Non-pigmented ciliary epithelial cell (primary cell): ENCODE results near the gene KNSTRN.
A peak's percentile ranks its signal among the peaks of the same experiment; 100 is the strongest.

Experiments
- DNase-seq: peaks from one replicate; pipeline ENCODE4 v3.0.0-alpha.2; 2010; ENCODE audit warnings: low read depth

Gene KNSTRN, protein sequence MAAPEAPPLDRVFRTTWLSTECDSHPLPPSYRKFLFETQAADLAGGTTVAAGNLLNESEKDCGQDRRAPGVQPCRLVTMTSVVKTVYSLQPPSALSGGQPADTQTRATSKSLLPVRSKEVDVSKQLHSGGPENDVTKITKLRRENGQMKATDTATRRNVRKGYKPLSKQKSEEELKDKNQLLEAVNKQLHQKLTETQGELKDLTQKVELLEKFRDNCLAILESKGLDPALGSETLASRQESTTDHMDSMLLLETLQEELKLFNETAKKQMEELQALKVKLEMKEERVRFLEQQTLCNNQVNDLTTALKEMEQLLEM

DNA sequence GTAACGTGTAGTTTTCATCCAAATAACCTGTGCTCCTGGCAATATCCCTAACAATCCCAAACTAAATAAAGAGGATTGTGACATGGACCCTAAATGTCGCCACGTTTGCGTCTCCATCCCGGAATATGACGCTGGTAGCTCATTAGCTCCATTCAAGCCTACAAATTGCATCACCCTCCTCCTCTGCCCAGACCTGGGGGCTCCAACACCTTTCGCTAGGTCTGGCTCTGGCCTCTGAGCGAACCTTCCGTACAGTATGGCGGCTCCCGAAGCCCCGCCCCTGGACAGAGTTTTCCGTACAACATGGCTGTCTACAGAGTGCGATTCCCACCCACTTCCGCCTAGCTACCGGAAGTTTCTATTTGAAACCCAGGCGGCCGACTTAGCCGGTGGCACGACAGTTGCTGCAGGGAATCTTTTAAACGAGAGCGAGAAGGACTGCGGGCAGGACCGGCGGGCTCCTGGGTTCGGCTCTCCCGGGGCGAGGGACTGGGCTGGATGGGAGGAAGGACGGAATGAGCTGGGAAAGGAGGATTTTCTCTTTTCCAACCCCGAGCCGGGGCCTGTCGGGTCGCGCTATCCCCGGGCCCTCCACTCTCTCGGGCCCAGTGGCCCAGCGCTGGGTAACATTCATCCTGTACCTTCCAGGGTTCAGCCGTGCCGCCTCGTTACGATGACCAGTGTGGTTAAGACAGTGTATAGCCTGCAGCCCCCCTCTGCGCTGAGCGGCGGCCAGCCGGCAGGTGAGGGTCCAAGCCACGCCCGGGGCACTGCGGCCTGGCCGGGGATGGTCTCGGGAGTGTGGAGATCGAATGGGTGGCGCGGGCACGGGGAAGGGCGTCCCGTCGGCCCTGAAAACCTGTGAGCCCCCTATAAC, at the start of gene KNSTRN:
Gene KNSTRN, plus strand, starts transcription at position 142 of the 877 bp plus-strand sequence. Its CDS starts 115 bp downstream, at position 257.
- DNase-seq = peak; percentile 72

DNA sequence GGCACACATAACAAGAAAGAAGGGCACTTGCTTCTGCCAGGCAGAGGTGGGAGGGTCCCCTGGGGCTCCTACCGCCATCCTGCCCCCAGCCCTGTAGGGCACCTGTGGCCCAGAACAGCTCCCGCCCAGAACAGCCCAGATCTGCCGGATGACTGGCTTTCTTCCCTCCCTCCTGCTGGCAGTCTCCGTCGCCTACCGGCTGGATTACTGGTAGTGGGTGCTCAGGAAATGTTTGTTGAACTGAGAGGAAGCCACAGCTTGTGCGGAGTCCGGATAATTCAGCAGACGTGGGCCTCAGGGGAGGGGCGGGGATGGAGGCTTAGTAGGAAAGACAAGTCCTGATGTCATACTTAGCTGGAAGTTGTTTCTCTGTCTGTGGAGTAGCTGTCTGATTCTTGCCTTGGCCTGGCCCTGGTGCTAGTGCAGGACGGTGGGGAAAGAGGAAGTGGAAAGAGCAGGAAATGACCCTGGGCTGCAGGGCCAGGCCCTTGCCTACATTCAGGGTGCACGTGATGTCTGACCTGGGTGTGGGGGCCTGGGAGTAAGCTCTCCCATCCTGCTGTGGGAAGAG, 48.5 kb upstream of the KNSTRN start:
- DNase-seq = peak; percentile 55

DNA sequence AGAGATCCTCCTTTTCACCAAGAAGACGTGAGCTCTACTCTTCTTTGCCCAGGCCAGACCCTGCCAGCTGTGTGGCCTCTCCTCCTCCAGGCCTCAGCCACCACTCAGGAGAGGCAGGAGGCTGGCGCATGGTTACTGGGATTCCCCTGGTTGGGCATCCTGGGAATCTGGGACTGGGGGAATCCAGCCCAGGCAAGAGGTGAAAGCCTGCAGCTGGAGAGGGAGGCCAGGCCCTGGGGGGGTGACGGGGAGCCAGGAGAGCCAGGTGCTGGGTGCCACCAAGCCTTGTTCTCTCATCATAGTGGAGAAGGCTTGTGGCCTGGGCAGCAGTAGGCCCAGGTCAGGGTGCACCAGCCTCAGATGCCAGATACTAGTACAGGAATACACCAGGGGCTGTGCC, 48.0 kb upstream of the KNSTRN start:
- DNase-seq = no peak

DNA sequence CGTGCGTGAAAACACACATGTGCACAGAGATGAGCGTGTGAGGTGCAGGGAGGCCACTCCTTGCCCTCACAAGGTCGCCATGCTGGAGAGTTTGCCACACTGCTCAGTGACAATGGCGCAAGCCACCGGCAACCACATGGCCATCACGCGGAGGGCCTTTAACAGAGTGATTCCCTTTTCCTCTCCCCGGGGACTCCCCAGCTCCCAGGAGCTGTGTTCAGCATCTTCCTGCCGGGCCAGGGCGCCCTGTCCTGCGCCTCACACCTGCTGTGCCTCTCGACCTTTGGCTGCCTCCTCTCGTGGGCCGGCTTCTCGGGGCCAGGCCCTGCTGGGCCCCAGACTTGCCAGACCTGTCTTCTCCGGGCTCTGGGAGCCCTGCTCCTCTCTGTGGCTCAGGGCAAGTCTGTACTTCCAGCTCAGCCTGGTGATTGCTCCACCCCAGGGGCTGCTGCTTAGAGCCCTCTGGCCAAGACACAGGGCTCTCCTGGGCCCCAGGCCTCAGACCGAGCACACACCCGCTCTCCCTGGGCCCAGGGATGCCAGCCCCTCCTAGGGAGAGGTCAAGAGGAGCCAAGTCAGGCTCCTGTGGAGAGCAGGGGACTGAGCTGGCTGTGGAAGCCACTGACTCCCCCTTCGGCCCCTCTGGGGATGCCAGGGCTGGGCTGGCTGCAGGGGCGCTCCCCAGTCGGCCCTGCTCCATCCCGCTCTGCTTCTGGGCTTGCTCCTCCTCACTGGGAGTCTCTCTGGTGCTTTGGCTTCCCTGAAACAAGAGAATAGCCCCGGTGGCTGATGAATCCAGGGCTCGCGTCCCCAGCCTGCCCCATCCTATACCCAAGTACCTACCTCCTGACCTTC, 47.4 kb upstream of the KNSTRN start:
- no peak for DNase-seq

DNA sequence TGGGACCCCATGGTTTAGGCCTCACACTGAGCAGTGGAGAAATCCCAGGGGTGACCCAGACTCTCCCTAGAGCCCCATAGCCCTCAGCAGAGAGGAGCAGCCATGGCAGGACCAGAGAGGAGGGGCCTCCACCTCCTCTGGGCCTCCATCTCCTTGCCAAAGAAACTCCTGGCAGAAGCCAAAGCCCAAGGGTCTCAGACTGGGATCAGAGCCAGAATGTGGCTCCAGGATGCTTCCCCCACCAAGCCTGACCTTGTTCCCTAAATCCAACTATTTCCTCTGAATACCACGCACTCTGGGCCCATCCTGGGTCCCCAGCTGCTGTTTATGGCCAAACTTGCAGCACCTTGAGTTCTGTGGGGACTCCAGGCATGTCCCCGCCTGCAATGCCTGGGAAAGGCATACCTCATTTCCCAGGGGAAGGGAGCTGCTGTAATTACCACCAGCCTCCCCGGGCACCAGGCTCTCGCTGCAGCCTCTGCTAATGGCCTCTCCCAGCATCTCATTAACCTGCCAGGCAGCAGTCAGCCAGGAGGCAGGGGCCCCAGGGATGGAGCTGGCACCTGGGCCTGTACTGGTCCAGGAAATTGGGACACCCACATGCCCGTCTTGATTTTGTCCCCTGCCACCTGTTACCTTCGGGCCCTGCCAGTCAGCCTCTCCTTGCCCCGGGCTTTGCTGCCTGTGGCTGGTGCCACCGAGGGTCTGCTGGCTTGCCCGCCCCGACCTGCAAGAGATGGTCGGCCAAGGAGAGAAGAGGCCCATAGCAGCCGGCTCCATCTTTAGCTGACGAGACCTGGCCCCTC, 46.4 kb upstream of the KNSTRN start:
- DNase-seq = no peak

DNA sequence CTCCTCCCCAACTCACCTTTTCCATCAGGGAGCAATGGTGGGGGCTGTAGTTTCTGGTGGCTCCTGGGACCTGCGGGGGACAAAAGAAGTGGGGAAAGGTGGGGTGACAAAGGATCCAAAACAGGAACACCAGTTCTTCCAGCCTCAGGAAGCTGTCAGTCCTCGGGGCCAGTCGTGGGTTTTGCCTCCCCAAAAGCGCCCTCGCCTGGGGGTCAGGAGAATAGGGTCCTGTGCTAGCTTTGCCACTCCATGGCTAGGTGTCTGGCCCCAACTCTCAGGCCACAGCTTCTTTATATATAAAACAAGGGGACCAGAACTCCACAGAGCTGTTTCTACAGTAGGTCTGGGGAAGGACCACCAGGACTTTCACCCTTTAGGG, 45.8 kb upstream of the KNSTRN start:
- DNase-seq = no peak

DNA sequence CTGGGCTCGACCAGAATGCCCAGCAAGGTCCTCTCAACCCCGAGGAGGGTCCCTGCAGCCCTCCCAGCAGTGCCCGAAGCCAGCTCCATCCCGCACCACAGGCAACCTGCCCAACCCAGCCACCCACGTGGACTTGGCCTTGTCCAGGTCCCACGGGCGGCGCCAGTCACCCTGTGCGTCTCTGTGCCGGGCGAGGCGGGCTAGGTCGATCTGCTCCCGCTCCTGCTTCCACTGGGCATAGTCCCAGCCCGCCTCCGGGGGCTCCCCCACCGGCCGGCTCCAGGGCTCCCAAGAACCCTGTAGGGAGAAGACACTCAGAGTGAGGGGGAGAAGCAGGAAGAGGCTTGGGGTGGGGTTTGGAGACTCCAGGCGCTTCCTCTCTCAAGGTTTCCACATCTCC, 44.9 kb upstream of the KNSTRN start:
- no peak for DNase-seq

DNA sequence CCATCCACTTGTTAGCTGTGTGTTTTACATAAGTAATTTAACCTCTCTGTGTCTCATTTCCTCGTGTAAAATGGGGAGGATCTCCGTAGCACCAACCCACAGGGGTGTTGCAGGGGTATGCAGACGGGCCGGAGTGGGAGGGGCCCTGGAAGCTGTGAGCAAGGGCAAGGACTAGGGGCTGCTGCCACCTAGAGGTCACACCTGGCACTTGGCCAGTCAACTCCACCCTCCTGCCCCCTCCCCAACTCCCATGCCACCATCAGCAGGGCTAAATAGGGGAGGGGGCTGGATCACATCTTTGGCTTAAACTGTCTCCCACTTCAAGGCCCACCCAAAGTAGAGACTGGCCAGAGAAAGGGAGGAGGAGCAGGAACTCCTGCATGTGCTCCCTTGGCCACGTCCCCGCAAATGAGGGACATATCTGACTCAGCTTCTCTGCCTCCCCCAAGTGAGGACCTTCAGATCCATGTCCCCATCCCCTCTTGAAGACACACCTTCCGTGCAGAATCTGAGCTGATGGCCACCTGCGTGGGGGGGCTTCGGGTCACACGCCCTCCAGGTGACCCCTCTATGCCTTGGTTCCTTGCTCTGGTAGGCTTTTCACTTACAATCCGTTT, 44.4 kb upstream of the KNSTRN start:
- DNase-seq = no peak

DNA sequence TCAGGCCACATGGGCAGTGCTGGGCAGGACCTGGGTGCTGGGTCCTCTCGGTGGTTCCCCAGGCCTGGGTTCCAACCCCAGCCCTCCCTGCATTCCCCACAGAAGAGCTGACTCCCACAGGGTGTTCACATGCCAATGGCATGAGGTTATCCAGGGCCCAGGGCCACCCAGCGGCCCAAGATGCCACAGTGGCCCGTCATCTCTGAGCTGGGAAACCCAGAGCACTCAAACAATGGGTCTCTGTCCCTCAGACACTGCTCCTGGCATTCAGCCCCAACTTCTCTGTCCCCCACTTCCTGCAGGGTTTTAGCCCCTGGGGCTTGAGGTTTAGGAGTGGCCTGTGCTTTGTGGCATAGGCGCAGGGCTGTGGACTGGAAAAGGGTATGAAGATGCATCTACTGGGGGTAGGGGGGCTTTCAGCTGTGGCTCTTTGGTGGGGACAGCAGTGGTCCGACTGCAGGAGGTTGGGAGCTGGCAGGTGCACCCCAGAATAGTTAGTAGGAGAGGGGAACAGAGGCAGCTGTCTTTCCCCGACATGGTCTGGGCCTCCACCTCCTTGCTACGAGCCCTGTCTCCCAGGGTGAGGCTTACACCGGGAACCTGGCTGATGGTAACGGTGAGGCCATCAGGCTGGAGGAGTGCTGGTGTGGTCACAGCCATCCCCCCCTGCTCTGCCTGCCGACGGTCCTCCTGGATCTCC, 43.5 kb upstream of the KNSTRN start:
- peak; percentile 68 for DNase-seq

DNA sequence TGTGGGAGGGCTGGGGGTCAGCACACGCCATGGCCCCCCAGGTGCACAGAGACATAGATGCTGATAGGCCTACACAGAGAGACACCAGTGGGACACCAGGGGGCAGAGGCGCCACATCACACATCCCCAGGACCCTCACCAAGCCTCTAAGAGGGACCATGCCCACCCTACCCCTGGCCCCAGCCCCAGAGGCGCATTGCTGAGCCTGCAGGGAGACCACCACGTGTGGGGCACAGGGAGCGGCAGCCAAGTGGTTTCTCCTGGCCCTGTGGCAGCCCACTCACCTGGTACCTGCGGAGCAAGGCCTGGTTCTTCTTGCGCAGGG, 42.9 kb upstream of the KNSTRN start:
- DNase-seq = no peak

DNA sequence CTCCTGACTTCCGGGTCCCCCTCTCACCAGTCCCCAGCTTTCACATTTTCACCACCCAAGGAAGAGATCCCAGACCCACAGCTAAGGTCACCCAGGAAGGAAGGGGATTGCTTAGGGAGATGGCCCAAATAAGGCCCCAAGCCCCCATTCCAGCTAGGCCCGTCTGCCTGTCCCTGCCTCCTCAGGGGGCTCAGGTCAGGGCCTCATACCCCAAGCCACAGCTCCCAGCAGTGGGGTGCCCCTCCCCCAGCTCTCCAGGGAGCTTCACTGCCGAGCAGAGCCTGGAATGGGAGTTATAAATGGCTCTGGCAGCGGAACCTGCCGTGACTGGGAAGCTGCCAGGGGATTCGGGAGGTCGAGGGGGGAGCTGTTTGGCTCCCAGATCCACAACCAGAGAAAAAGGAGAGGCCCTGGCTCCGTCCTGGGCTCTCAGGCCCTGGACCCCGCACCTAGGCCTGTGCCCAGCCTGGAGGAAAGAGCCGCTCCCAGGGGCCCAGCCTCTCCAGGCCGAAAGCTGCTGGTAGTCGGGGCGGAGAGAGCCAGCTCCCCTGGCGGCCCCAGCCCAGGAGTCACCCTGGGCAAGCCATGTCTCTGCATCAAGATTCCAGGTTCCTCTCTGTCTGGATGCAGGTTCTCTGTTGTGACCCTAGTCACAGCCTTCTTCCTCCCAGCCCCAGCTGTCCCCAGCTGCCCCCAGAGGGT, 42.3 kb upstream of the KNSTRN start:
- DNase-seq = no peak

DNA sequence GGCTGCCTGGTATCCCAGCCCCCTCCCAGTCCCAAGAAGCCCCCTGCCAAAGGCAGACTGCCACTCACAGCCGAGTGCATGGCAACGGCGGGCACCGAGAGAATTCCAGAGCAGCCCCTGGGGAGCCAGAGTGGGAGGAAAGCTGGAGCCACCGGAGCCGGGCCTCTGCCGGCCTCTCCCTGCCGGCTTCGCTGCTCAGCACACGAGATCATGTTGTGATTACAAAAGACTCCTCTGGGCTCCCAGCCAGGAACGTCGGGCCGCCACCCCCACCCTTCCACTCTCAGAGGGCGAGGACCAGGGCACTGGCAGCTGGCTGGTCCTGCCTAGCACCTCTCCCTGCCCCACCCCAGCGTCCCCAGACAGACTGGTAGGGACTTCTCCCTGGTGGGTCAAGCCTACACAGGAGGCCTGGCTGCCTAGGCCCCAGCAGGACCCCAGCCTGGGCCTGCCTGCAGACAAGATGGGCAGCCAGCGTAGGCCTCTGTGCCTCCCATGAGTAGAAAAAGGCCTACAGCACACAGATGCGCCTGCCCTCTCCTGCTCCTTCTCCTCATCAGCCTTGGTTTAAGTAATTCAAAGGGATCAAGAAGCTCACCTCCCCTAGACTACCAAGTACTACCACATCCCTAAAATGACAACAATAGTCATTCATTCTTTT, 41.7 kb upstream of the KNSTRN start, which contains the start of gene CCDC9B:
Gene CCDC9B, minus strand, starts transcription at position 200 of the 661 bp plus-strand sequence. Its CDS starts 120 bp downstream, at position 80.
- DNase-seq = no peak

DNA sequence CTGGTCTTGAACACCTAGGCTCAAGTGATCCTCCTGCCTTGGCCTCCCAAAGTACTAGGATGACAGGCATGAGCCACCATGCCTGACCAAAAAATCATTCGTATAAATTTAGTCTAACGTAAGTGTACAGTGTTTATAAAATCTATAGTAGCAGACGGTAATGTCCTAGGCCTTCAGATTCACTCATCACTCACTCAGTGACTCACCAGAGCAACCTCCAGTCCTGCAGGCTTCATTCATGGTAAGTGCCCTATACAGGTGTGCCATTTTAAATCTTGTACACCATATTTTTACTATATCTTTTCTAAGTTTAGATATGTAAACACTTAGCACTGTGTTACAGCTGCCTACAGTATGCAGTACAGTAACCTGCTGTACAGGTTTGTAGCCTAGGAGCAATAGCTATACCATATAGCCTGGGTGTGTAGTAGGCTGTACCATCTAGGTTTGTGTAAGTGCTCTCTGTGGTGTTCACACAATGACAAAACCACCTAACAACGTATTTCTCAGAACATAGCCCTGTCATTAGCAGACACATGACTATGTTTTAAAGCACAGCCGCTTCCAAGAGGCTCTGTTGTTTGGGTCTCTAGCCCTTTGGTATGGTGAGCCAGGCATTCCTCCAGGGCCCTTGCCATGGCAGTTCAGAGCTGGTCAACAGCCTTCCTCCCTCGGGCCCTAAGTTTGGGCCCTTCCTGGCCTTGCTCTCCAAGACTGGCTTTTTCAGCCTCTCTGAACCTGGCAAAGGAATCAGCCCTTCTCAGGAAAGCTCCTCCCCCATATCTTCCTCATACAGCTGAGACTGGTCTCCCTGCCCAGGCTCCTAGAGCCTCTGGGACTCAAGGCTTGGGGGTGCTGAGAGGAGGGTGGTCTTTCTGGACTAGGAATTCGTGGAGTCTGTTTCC, 39.9 kb upstream of the KNSTRN start:
- no peak for DNase-seq

DNA sequence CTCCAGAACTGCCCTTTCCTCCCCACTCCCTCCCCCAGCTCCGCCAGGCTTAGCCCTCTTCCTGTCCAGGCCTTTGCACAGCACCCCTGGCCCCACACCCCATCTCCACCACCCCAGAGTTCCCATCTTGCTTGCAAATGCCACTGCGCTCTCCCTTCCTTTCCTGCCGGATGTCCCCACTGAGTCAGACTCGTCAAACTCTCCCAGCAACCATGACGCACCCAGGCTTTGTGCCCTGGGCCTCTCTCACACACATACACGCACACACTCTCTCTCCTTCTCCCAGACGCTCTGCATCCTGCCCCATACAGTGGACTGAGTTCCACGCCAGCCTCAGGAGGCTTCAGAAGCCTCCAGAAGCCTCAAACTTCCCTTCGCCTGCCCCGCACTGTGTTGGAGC, 39.0 kb upstream of the KNSTRN start:
- DNase-seq = peak; percentile 88

DNA sequence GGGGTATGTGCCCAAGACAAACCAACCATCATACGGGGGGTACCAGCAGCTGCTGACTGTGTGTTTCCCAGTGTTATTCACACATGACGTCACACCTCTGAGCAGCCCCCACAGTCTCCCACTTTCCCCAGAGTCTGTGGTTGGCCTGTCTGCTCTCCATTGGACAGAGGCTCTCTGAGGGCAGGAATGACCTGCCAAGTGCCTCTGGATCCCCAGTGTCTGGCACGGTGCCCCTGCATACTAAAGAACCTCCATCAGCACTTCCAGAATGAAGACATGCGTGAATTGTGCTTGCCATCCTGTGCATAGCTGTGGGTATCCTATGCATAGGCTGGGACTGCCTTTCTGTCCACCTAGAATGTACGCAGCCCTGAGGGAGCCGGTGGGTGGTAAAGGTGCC, 38.3 kb upstream of the KNSTRN start:
- DNase-seq = no peak

DNA sequence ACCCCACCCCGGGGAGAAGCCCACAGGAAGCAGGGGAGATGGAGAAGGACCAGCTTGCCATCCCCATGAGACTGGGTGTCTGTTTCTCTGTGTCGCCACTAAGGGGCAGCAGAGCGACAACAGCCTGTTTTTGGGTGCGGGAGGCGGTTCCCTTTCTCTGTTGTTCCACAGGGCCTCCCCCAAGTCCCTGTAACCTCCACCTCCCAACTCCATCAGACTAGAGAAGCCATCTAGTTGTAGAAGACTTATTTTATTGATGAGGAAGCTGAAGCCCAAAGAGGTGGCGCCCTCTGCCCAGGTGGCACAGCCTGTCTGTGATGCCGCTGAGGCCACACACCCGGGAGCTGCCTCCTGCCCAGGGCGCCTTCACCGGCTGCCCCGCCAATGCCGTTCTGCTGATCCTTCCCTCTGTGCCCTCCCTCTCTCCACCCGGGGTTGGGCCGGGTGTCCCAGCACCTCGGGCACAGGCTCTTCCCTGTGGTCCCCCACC, 37.8 kb upstream of the KNSTRN start:
- no peak for DNase-seq

DNA sequence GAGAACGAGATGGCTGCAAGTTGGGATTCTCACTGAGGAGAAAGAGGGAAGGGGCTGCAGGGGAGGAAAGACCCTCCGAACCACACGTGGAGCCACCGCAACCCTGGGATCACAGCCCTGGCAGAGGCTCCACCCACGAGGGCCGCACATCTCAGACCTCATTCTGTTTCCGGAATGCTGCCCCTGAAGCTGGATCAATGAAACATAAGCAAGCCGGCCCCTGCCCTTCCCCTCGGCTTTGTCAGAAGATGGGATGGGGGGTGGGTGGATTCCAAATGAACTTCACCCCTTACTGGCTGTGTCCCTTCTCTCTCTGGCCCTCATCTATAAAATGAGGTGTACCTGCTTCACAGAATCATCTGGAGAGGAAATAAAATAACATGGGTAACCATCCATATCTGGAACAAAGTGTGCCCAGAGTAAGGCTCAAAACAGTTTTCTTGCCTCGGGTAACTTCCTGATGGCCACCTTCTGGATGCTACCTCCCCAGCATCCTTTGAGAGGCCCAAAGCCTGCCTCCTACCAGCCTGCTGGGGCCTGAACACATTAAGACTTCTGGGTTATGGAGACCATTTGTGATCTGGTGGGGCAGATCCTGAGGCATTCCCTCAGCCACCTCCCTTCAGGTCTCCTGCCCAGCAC, 37.2 kb upstream of the KNSTRN start:
- no peak for DNase-seq
